ENCODE data around the gene CCDC91. TPM values are rescaled to one million over a fixed set of nuclear protein-coding genes. Genes with fewer than 3 reads are reported as not detected.

Gene CCDC91
- total RNA-seq, 1 experiment from 2014 or later = 26.9 TPM

DNA sequence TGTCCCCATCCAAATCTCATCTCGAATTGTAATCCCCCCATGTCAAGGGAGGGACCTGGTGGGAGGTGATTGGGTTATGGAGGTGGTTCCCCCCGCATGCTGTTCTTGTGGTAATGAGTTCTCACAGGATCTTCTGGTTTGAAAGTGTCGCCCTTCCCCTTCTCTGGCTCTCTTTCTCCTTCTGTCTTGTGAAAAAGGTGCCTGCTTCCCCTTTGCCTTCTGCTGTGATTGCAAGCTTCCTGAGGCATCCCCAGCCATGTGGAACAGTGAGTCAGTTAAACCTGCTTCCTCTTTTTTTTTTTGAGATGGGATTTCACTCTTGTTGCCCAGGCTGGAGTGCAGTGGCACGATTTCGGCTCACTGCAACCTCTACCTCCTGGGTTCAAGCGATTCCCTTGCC is 104.0 kb downstream of the CCDC91 start:
- DNase-seq (ENCODE audit: low read depth, low spot score) = no peak
- POLR2A ChIA-PET = interaction anchor here (0.7 kb wide), 1 partner anchor 270 kb away, joined by 3 read pairs; no protein-coding TSS in a partner anchor
- CTCF ChIA-PET = interaction anchor here (0.7 kb wide), 1 partner anchor 158 kb away, joined by 4 read pairs; no protein-coding TSS in a partner anchor
- intact Hi-C loops (cut with micrococcal nuclease; ENCODE audit: unreplicated experiment) = no loop called here
- no TSS peak for BruUV-seq (replicated peaks)
- Histone ChIP-seq H3K27ac (ENCODE audit: low read length) (no peak overlapping the region), H3K27me3 (ENCODE audit: control insufficient read depth, insufficient read depth, low read length) (no peaks in the 10 kb centered on the region), H3K4me3 (ENCODE audit: low read depth in 2 of 2, low read length in 2 of 2) (no peak overlapping the region), H3K36me3 (ENCODE audit: control insufficient read depth, insufficient read depth, low read length) (no peaks in the 10 kb centered on the region), H3K4me1 (ENCODE audit: control insufficient read depth, insufficient read depth, low read length) (no peaks in the 10 kb centered on the region), H3K9me3 (ENCODE audit: control insufficient read depth, insufficient read depth, low read depth, low read length) (0 out of 2 replicates have a peak, but pooled peaks cover 2% of the 10 kb centered on the region)
- in situ Hi-C loops (cut with HindIII; ENCODE audit: low pct_unique_long_range_greater_than_20kb, low sequenced_read_pairs) = no loop called here
- no peak for ATAC-seq
- no peak for TF ChIP-seq SIN3A (IDR thresholded peaks at IDR 0.05; ENCODE audit: borderline replicate concordance, insufficient read depth, low read depth, low read length)
- TF ChIP-seq TCF7L2 (IDR thresholded peaks at IDR 0.05; ENCODE audit: low read depth, low read length) = no peak
- TF ChIP-seq REST (IDR thresholded peaks at IDR 0.05; ENCODE audit: insufficient read depth in 1 of 2, low read depth in 2 of 2, low read length in 1 of 2) = no peak
- TF ChIP-seq, protein P1, sequence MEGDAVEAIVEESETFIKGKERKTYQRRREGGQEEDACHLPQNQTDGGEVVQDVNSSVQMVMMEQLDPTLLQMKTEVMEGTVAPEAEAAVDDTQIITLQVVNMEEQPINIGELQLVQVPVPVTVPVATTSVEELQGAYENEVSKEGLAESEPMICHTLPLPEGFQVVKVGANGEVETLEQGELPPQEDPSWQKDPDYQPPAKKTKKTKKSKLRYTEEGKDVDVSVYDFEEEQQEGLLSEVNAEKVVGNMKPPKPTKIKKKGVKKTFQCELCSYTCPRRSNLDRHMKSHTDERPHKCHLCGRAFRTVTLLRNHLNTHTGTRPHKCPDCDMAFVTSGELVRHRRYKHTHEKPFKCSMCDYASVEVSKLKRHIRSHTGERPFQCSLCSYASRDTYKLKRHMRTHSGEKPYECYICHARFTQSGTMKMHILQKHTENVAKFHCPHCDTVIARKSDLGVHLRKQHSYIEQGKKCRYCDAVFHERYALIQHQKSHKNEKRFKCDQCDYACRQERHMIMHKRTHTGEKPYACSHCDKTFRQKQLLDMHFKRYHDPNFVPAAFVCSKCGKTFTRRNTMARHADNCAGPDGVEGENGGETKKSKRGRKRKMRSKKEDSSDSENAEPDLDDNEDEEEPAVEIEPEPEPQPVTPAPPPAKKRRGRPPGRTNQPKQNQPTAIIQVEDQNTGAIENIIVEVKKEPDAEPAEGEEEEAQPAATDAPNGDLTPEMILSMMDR (IDR thresholded peaks at IDR 0.05) = no peak
- no peak for TF ChIP-seq POLR2AphosphoS5 (IDR thresholded peaks at IDR 0.05; ENCODE audit: low read depth, low read length)

- ATAC-seq (no peak), DNase-seq (ENCODE audit: low read depth, low spot score) (no peak)
- CTCF ChIA-PET = no interaction called here
- in situ Hi-C loops (cut with HindIII; ENCODE audit: low pct_unique_long_range_greater_than_20kb, low sequenced_read_pairs) (no loop called here), intact Hi-C loops (cut with micrococcal nuclease; ENCODE audit: unreplicated experiment) (no loop called here)
- Histone ChIP-seq H3K27ac (ENCODE audit: low read length) (no peak overlapping the region), H3K4me1 (ENCODE audit: control insufficient read depth, insufficient read depth, low read length) (no peaks in the 10 kb centered on the region), H3K9me3 (ENCODE audit: control insufficient read depth, insufficient read depth, low read depth, low read length) (no peaks in the 10 kb centered on the region), H3K27me3 (ENCODE audit: control insufficient read depth, insufficient read depth, low read length) (no peaks in the 10 kb centered on the region), H3K36me3 (ENCODE audit: control insufficient read depth, insufficient read depth, low read length) (no peaks in the 10 kb centered on the region), H3K4me3 (ENCODE audit: low read depth in 2 of 2, low read length in 2 of 2) (no peak overlapping the region)
- no peak for TF ChIP-seq REST (IDR thresholded peaks at IDR 0.05; ENCODE audit: insufficient read depth in 1 of 2, low read depth in 2 of 2, low read length in 1 of 2)
- TF ChIP-seq POLR2AphosphoS5 (IDR thresholded peaks at IDR 0.05; ENCODE audit: low read depth, low read length) = no peak
- no peak for TF ChIP-seq TCF7L2 (IDR thresholded peaks at IDR 0.05; ENCODE audit: low read depth, low read length)
- TF ChIP-seq, protein P1 (IDR thresholded peaks at IDR 0.05) = no peak
- TF ChIP-seq SIN3A (IDR thresholded peaks at IDR 0.05; ENCODE audit: borderline replicate concordance, insufficient read depth, low read depth, low read length) = no peak
- BruUV-seq (replicated peaks) = no TSS peak
- POLR2A ChIA-PET = no interaction called here
Measured at GRCh38 chr12:28296287-28296686, 106.0 kb downstream of the CCDC91 start.
